H9 (cell line): ENCODE results near the gene SUFU. TPM values are rescaled to one million over a fixed set of nuclear protein-coding genes. Genes with fewer than 3 reads are reported as not detected.
A peak's percentile ranks its signal among the peaks of the same experiment; 100 is the strongest.

Experiments
- DNase-seq: peaks from one replicate; pipeline ENCODE4 v3.0.0-alpha.2; 2017
- H2AFZ ChIP-seq: one replicate; pipeline ENCODE4 v1.6.1; 2013; ENCODE audit warnings: mild to moderate bottlenecking, low read length, control low read depth, moderate library complexity
- H2AK5ac ChIP-seq: 2 replicates; pipeline ENCODE4 v1.6.1; 2013; ENCODE audit warnings: low read length, control low read depth, mixed read lengths; ENCODE audit not compliant: insufficient read length
- H2BK120ac ChIP-seq: one replicate; pipeline ENCODE4 v1.6.1; 2013; ENCODE audit warnings: low read depth, mild to moderate bottlenecking, low read length, control low read depth, inconsistent platforms; ENCODE audit not compliant: poor library complexity, severe bottlenecking
- H2BK12ac ChIP-seq: 2 replicates; pipeline ENCODE4 v1.6.1; 2013; ENCODE audit warnings: low read length, control low read depth, mixed read lengths, low read depth; ENCODE audit not compliant: insufficient read length
- H2BK15ac ChIP-seq: 2 replicates; pipeline ENCODE4 v1.6.1; 2013; ENCODE audit warnings: low read depth, low read length, control low read depth
- H2BK20ac ChIP-seq: one replicate; pipeline ENCODE4 v1.6.1; 2013; ENCODE audit warnings: low read depth, mild to moderate bottlenecking, low read length, control low read depth, inconsistent platforms; ENCODE audit not compliant: poor library complexity, severe bottlenecking
- H2BK5ac ChIP-seq: 2 replicates; pipeline ENCODE4 v1.6.1; 2013; ENCODE audit warnings: low read length, control low read depth, mixed read lengths; ENCODE audit not compliant: insufficient read length
- H3K14ac ChIP-seq: 2 replicates; pipeline ENCODE4 v1.6.1; 2013; ENCODE audit warnings: low read length, control low read depth; ENCODE audit not compliant: insufficient read depth
- H3K18ac ChIP-seq: 2 replicates; pipeline ENCODE4 v1.6.1; 2013; ENCODE audit warnings: low read depth, mild to moderate bottlenecking, mixed read lengths, low read length, control low read depth; ENCODE audit not compliant: insufficient read length
- H3K23ac ChIP-seq: 2 replicates; pipeline ENCODE4 v1.6.1; 2013; ENCODE audit warnings: low read length, control low read depth, mixed read lengths, low read depth; ENCODE audit not compliant: insufficient read length
- H3K23me2 ChIP-seq: 2 replicates; pipeline ENCODE4 v1.6.1; 2013; ENCODE audit warnings: low read depth, mild to moderate bottlenecking, mixed read lengths, low read length, control low read depth; ENCODE audit not compliant: insufficient read length, poor library complexity, severe bottlenecking
- H3K27ac ChIP-seq: 2 replicates; pipeline ENCODE4 v1.5.1; 2013; ENCODE audit warnings: low read length, control low read depth, mixed read lengths, low read depth; ENCODE audit not compliant: insufficient read length
- H3K27me3 ChIP-seq: 2 replicates; pipeline ENCODE4 v1.6.1; 2013; ENCODE audit warnings: low read length, control low read depth, inconsistent platforms; ENCODE audit not compliant: insufficient read depth
- H3K4ac ChIP-seq: 2 replicates; pipeline ENCODE4 v1.6.1; 2013; ENCODE audit warnings: low read depth, mild to moderate bottlenecking, control low read depth, inconsistent platforms, low read length, moderate library complexity
- H3K4me1 ChIP-seq: 2 replicates; pipeline ENCODE4 v1.6.1; 2013; ENCODE audit warnings: low read length, control low read depth, inconsistent platforms; ENCODE audit not compliant: insufficient read depth
- H3K4me2 ChIP-seq: 2 replicates; pipeline ENCODE4 v1.6.1; 2013; ENCODE audit warnings: low read length, control low read depth, mixed read lengths; ENCODE audit not compliant: insufficient read length, insufficient read depth
- H3K56ac ChIP-seq: 2 replicates; pipeline ENCODE4 v1.6.1; 2013; ENCODE audit warnings: low read depth, mild to moderate bottlenecking, mixed read lengths, low read length, control low read depth; ENCODE audit not compliant: insufficient read length
- H3K79me1 ChIP-seq: 2 replicates; pipeline ENCODE4 v1.6.1; 2013; ENCODE audit warnings: low read depth, mild to moderate bottlenecking, moderate library complexity, low read length, control low read depth, inconsistent platforms; ENCODE audit not compliant: insufficient read depth, poor library complexity, severe bottlenecking
- H3K79me2 ChIP-seq: 2 replicates; pipeline ENCODE4 v1.6.1; 2013; ENCODE audit warnings: low read length, control low read depth, inconsistent platforms; ENCODE audit not compliant: insufficient read depth
- H3K9ac ChIP-seq: 2 replicates; pipeline ENCODE4 v1.6.1; 2013; ENCODE audit warnings: low read length, control low read depth, mixed read lengths; ENCODE audit not compliant: insufficient read length; ENCODE audit errors: extremely low read depth
- H3K9me3 ChIP-seq: one replicate; pipeline ENCODE4 v1.6.1; 2013; ENCODE audit warnings: low read depth, low read length, inconsistent platforms; ENCODE audit not compliant: control insufficient read depth
- H3T11ph ChIP-seq: one replicate; pipeline ENCODE4 v1.6.1; 2013; ENCODE audit warnings: mild to moderate bottlenecking, low read length, control low read depth, inconsistent platforms
- H4K20me1 ChIP-seq: one replicate; pipeline ENCODE4 v1.6.1; 2013; ENCODE audit not compliant: control insufficient read depth, insufficient read length, insufficient read depth
- H4K5ac ChIP-seq: 2 replicates; pipeline ENCODE4 v1.6.1; 2013; ENCODE audit warnings: low read depth, mild to moderate bottlenecking, mixed read lengths, low read length, control low read depth; ENCODE audit not compliant: insufficient read length
- H4K8ac ChIP-seq: replicated peaks from 2 replicates; pipeline ENCODE4 v1.6.1; 2013; ENCODE audit warnings: low read length, control low read depth, mixed read lengths, low read depth; ENCODE audit not compliant: insufficient read length
- H4K91ac ChIP-seq: 2 replicates; pipeline ENCODE4 v1.6.1; 2013; ENCODE audit warnings: low read depth, mild to moderate bottlenecking, moderate library complexity, mixed read lengths, low read length, control low read depth; ENCODE audit not compliant: insufficient read length
- H3K27ac Mint-ChIP-seq, 3 experiments: 2 replicates in 2 of 3; 3 replicates in 1 of 3; pipeline ENCODE4 v1.8.0; 2020 to 2021; ENCODE audit warnings: mixed read lengths in 3 of 3, mild to moderate bottlenecking in 1 of 3, moderate library complexity in 1 of 3
- H3K27me3 Mint-ChIP-seq: 2 replicates; pipeline ENCODE4 v1.8.0; 2021; ENCODE audit warnings: low read depth, mild to moderate bottlenecking, moderate library complexity, mixed read lengths
- H3K36me3 Mint-ChIP-seq, 3 experiments: 2 replicates in 2 of 3; 3 replicates in 1 of 3; pipeline ENCODE4 v1.8.0; 2020 to 2021; ENCODE audit warnings: low read depth in 3 of 3, mixed read lengths in 3 of 3; ENCODE audit not compliant: insufficient read depth in 1 of 3
- H3K4me1 Mint-ChIP-seq, 2 experiments: 2 replicates each; pipeline ENCODE4 v1.8.0; 2020; ENCODE audit warnings: mixed read lengths in 2 of 2
- H3K4me3 Mint-ChIP-seq, 2 experiments: 2 replicates in 1 of 2; 3 replicates in 1 of 2; pipeline ENCODE4 v1.8.0; 2020 to 2021; ENCODE audit warnings: mild to moderate bottlenecking in 2 of 2, mixed read lengths in 2 of 2, moderate library complexity in 1 of 2
- H3K9me3 Mint-ChIP-seq, 2 experiments: 2 replicates in 1 of 2; 3 replicates in 1 of 2; pipeline ENCODE4 v1.8.0; 2020; ENCODE audit warnings: mild to moderate bottlenecking in 2 of 2, mixed read lengths in 2 of 2, moderate library complexity in 1 of 2
- CTCF ChIP-seq: fragments of 200-600 bp; sonication (generic); conservative IDR thresholded peaks from 3 replicates; pipeline ENCODE4 v1.8.0; 2021; ENCODE audit warnings: antibody characterized with exemption, mild to moderate bottlenecking
- WGBS: extraction: QIAGEN DNeasy Blood & Tissue Kit; methylation state at CpG from one replicate; pipeline ENCODE4 v1.1.7; 2013; ENCODE audit warnings: missing lambda C conversion rate, low lambda C conversion rate, mixed read lengths; ENCODE audit not compliant: insufficient read length; ENCODE audit errors: extremely low coverage; 5-methylcytosine and 5-hydroxymethylcytosine counted together
- total RNA-seq: library from RNA; stranded (reverse); gene quantifications from 2 replicates; pipeline ENCODE4 v1.2.1, GENCODE V29; 2021

The SUFU gene
- total RNA-seq, 1 experiment from 2014 or later = 9.5 TPM

- H3K9me3 Mint-ChIP-seq = no peaks in the 10 kb centered on the region
- Histone ChIP-seq H4K8ac (no peak overlapping the region), H2AK5ac (no peak overlapping the region), H2BK120ac (no peak overlapping the region), H2BK20ac (no peak overlapping the region), H3K18ac (no peak overlapping the region), H2BK15ac (no peak overlapping the region), H3K79me2 (no peaks in the 10 kb centered on the region), H3K23ac (no peak overlapping the region), H4K5ac (no peak overlapping the region), H3K79me1 (no peaks in the 10 kb centered on the region), H4K20me1 (no peaks in the 10 kb centered on the region), H4K91ac (no peak overlapping the region), H3T11ph (no peak overlapping the region), H2BK5ac (no peak overlapping the region), H3K4me1 (no peaks in the 10 kb centered on the region; the same call in 1 of the 2 replicates), H3K23me2 (no peaks in the 10 kb centered on the region), H3K9ac (no peak overlapping the region), H3K56ac (no peak overlapping the region), H3K27me3 (no peaks in the 10 kb centered on the region), H2BK12ac (no peak overlapping the region), H3K27ac (no peak overlapping the region), H3K4ac (no peak overlapping the region), H3K14ac (no peak overlapping the region), H3K9me3 (no peaks in the 10 kb centered on the region), H3K4me2 (no peak overlapping the region), H2AFZ (no peak overlapping the region)
- WGBS = no CpG with 5 or more reads among the region's 6 CpGs
- H3K36me3 Mint-ChIP-seq = peaks cover 2 to 13% (median 4%) of the 10 kb centered on the region in 3 experiments; a peak in 3 of 7 replicates
- peak overlapping the region; percentile 21 to 87 (median 40); a peak in 2 of 7 replicates for H3K27ac Mint-ChIP-seq
- no peak for DNase-seq
- H3K27me3 Mint-ChIP-seq = no peaks in the 10 kb centered on the region
- no peak overlapping the region; a peak in 1 of 5 replicates for H3K4me3 Mint-ChIP-seq
- TF ChIP-seq CTCF = no peak
- peaks cover 18 to 19% of the 10 kb centered on the region in 2 experiments for H3K4me1 Mint-ChIP-seq
These were observed 90.0 kb downstream of the SUFU start for GRCh38 chr10:102593804-102594079.
